GM18867 (cell line): ENCODE measurements around the gene OTUB2.

Experiments
- ATAC-seq: cut with Tn5 transposase; IDR thresholded peaks from one replicate; pipeline ENCODE4 v1.9.1; 2021; ENCODE audit warnings: mild to moderate bottlenecking, moderate library complexity; ENCODE audit not compliant: unreplicated experiment

The OTUB2 gene

DNA sequence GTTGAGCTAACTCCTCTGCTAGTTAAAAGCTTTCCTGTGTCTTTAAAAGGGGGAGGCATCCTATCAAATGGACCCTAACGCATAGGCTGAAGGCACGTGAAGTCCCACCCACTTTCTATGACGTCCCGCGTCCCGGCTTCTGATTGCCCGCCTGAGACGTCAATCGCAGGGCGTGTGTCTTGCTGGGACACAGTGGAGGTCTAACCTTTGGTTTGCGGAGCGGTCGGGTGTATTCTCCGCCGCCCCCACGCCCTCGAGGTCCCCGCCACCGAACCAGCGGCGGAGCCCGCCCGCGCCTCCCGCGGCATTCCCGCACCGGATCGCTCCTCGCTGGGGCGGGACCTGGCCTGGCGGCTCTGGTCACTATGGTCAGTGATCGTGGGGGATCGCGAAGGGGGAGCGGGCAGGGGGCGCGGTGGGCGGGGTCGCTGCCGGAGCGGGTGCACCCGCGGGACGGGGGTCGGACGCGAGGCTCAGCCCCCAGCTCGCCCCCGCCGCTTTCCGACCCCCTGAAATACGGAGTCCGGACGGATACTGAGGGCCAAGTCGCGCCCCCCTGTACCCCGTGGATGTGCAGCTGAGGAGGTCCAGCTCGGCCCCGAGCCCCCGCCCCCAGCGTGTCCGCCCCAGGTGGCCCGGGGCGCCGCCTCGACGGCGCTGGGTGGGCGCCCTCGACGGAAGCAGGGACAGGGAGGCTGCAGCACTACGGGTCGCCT lies at the start of gene OTUB2:
Gene OTUB2 (plus strand): TSS at position 168 of the 716 bp plus-strand sequence. CDS start 198 bp downstream, at position 366.
- ATAC-seq, result peak; percentile 99

DNA sequence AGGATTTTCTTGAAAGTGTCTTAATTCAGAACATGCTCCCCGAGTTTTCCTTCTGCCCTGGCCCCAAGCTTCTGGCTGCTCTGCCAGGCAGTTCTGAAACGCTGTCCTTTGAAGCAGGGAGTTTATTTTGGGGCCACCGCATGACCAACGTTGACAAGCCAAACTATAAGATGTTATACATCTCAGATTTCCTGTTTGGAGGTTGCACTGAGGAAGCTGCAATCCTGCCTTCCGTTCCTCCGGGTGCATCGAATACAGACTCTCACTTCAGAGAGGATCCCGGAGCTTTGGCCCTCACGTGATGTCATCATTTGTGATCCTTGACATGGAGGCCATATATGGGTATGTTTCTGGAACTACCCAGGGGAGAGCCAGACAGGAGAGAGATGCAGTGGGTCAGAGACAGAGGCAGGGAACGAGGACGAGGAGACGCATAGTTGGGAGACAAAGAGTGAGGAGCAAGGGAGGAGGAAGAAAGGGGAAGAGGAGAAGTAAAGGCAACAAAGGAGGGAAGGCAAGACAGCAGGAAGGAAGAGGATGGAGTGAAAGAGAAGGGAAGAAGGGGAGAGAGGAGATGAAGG lies 49.6 kb upstream of the OTUB2 start, which contains the start of gene ASB2:
Gene ASB2 (minus strand): TSS at position 94 of the 581 bp plus-strand sequence. CDS start 12,031 bp downstream, outside the sequence.
- peak; percentile 2 for ATAC-seq

DNA sequence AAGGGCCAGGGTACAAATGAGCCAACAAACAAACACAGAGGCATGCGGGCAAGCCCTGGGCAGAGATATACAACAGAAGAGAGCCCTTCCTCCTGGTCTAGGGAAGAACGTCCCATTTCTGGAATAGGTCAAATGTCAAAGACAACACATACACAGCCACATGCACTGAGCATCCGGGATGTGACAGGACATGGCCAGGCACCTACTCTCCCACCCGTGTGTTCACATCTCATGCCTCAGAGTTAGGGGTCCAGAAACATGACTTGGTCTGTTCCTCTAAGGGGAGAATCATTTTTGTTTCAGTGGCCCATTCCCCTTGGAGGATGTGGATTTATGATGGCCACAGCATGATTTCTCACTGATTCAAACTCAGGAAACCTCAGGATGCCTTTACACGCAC lies 49.0 kb upstream of the OTUB2 start:
- ATAC-seq, result no peak

DNA sequence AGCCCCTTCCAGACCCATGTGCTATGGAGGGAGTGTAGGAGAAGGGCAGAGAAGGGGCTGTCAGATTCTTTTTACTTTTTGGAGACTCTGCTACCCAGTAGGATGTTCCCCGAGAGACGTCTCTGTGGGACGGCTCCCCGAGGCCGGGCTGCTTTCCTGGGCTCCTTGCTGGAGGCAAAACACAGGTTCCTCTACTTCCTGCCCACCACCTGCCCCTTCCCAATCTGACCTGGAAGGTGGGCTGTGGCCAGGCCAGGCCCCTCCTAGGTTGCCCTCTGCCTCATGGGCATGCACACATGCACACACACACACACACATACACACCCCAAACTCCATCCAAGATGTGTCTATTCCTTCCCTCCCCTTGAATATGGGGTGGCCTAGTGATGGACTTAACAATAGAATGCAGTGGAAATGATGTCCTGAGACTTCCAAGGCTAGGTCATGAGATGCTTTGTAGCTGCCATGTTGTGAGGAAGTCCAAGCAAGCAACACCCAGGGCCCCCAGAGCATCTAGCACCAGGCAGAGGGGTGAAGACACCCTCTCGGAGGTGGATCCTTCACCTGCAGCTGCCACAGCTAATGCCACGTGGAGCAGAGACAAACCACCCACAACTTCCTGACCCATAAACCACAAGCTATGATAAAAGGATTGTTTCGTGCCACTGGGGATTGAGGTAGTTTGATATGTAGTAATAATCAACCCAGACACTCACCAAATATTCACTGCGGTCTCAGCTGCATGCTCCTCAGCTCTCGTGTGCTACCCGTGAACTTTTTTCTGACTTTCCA lies 48.2 kb upstream of the OTUB2 start:
- ATAC-seq, result peak; percentile 44

DNA sequence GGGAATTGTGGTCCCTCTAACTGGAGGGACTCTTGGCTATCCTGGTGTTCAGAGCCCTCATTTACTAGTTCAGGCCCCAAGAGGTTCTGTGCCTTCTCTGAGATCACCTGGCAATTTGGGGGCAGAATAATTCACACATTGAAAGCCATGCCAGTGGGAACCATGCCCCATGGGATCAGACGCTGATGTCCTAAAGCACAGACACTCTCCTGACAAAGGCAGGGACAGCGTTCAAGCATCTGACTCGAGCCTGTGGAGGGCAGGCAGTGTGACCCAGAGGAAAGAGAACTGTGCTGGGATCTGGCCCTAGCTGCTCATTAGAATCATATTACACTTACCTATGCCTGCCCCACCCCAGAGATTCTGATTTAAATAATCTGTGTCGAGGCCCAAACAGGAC lies 47.4 kb upstream of the OTUB2 start:
- no peak for ATAC-seq

DNA sequence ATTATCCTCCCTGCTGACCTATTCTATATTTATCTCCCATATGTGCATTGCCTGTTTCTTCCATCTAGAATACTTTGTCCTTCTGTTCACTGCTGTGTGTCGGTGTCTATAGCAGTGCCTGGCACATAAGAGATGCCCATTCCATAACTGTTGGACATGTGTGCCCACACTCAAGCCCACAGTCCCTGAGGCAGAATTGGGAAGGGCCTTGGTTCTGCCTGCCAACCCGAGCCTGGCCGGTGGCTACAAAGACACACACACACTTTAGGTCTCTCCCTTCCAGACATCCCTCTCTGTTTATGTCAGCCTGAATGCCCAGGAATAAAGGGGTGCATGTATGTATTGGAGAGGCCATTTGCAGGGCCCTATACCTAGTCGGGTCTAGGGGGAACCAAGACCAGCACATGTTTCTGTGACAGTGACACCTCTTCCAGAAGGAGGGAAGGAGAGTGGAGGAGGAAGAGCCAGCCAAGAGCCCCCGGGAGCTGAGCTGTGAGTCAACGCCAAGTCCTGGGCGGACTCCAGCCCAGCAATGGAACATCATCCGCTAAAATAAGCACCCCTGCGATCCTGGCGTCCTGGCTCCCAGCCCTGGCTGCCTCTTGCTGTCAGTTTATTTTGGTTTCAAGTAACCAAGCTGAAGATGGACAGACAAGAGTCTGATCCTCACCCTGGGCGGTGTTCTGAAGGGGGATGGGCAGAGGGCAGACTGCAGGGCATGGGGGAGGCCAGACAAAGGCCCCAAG lies 45.5 kb upstream of the OTUB2 start:
- no peak for ATAC-seq

DNA sequence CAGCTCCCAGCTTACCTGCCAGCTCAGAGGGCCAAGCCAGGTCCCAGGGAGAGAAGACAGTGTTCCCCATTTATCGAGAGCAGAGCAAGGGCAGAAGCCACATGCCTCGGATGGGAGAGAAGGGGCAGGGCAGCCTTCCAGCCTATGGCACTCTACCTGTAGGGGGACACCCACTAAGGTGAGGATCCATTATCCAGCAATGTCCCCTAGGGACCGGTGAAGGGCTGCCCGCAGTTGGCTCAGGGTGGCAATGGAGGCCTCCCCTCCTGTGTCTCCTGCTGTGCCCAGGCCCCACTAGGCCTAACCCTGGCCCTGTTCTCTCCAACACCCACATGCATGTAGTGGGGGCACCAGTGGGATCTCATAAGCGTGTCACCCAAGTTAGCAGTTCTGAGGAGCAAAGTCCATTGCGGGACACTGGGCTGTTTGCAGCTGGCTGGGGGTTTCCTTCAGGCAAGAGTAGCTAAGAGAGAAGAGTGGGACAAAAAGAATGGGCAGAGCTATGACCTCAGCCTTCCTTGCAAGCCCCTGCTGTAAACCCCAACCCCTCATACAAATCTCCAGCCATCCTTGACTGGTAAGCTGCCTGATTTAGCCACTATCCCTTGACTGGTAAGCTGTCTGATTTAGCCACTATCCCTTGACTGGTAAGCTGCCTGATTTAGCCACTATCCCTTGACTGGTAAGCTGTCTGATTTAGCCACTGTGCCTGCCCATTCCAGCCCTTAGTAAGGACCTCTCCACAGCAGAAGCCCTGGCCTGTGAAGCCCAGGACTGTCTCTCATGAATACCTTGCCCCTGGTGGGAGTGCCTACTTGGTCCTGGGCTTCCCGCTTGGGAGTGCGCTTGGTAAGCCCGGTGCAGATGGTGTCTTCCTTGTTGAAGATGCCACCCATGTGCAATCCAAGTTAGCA lies 44.6 kb upstream of the OTUB2 start:
- ATAC-seq, result no peak

DNA sequence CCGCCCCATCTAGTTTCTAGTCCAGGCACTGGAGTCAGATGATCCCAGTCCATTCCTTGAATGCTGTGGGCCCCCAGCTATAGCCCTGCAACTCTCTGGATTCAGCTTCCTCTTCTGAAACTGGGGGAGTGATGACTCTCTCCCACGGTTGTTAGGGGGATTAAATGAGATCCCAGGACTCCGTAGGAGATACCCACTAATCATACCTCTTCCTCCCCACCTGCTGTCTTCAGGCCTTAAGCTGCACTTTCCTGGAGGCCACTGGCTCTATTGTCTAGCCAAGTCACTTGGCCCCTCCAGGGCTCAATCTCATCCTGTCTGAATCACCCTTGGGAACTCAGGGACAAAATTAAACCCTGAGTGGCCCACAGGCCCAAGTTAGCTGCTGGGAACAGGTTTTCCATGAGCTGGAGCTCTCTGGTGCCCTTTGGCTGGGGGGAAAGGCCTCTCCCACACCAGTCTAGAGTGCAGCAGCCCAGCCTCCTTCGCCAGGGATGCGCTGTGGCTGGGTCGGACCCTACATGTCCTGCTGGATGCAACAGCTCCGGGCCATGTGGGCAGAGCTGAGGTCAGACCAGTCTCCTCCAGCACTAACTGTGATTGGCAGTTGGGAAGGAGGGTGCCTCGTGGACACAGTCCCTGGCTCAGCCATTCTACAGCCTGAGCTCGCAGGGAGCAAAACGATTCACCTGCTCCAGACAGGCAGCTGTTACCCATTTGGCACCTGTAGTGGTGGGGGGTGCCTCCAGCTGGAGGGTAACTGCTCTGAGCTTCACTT lies 43.7 kb upstream of the OTUB2 start:
- ATAC-seq, result no peak

DNA sequence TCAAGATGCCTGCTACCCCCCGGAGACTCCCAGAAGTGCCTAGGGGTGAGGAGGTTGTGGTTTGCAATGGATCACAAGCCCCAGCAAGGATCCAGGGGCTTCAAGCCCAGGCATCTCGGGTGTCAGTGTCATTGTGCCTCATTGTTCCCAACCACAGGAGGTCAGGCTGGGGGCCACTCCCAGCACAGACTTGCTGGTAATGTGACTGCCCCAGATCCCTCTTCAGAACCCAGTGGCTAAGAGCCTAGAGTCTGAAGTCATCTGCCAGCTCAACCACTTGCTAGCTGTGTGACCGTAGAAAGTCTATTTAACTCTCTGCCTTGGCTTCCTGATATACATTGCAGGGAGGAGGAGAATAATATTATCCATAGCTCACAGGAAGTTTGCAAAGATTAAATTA lies 42.1 kb upstream of the OTUB2 start:
- ATAC-seq, result no peak

DNA sequence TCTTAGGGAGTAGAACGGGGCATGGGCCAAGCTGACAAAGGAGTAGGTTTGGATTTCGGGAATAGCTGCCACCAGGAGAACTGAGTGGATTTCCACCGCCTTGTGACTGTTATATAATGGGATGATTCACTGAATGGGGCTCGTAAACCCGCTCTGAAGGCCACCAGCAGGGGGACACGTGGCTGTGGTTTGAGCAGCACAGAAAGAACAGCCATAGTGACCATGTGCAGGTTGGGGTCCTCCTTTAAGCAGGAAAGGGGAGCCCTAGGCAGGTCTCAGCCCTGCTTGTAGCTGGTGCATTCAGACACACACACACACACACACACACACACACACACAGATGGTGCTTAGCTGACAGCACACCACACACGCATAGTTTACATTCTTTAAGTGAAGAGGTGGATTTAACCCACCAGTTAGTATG lies 41.1 kb upstream of the OTUB2 start:
- ATAC-seq, result no peak

DNA sequence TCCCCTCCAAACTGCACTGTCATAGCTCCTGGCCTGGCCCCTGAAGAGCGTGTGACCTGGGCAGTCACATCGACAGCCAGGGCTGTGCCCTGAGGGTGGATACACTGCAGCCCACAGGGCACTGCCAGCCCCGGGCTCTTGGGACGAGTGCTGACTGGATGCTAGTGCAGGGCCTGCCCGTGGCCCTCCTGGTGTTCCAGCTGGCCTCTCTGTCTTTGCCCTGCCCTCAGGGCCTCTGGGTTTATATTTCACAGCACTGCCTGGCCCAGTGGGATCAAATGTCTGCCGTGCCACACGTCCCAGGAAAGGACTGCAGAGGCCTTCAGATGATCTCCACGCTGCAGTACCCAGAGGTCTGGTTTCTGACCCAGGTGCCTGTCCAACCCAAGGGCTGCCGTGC lies 39.2 kb upstream of the OTUB2 start:
- no peak for ATAC-seq

DNA sequence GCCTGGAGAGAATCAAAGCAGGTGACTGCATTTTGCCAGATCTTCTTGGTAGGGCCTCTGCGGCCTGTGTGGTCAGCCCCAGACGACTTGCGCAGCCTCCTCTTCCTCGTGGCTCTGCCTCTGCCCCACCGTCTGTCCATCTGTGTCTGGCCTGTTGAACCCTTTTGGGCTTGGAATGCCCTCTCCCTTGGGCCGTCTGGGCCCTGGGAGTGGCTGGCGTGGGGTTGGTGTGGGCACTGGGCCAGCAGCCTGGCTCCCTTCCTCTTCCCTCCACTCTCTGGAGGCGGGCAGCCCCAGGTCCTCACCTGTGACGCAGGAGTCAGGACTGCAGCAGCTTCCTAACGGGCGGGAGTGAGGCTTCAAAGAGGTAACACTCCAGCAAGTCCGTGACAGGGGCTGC lies 38.8 kb upstream of the OTUB2 start:
- no peak for ATAC-seq

DNA sequence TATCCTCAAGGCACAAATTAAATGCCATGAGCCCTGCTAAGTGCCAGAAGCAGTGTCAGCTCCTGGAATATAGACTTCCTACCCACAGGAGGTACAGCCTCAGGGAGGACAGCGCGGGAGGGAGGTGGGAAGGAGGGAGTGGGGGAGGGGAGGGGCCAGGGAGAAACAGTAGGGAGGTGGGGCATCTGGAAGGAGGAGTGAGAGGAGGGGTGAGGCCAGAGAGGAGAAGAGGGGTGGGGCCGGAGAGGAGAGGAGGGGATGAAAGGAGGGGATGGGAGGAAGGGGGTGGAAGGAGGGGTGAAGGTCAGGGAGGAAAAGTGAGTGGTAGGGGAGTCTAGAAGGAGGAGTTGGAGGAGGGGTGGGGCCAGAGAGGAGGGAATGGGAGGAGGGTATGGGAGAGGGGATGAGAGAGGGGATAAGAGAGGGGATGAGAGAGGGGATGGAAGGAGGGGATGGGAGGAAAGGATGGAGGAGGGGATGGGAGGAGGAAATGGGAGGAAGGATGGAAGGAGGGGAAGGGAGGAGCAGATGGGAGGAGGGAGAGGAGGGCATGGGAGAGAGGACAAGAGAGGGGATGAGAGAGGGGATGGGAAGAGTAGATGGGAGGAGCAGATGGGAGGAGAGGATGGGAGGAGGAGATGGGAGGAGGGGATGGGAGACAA lies 38.2 kb upstream of the OTUB2 start:
- ATAC-seq, result no peak

DNA sequence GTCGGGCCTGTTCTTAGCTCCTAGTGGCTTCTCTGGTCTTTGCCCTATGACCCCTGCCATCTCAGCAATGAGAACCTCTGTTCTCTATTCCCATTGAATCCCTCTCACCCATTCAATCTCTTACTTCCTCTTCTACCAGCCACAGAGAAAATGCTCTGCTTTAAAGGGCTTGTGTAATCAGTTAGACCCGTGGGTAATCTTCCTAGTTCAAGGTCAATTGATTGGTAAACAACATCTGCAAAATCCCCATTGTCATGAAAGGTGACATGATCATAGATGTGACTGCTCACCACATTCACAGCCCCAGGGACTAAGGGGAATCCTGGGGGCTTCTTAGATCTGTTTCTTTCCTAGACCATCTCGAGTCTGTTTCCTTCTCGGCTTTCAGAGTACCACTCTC lies 36.2 kb upstream of the OTUB2 start:
- no peak for ATAC-seq

DNA sequence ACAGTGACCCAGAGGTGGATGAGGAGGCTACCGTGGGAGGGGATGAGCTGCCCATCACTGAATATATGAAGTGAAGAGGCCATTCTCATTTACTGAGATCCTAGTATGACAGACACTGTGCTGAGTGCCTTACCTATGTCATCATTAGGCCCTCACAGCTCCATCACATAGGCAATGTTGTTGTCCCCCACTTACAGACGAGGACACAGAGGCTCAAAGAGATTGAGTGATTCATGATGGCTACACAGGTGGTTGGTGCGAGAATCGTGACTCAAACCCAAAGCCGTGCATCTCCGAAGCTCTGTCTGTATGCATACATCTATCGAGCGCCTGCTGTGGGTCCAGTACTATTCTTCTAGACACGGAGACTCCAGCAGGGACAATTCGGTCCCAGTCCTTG lies 34.9 kb upstream of the OTUB2 start:
- no peak for ATAC-seq

DNA sequence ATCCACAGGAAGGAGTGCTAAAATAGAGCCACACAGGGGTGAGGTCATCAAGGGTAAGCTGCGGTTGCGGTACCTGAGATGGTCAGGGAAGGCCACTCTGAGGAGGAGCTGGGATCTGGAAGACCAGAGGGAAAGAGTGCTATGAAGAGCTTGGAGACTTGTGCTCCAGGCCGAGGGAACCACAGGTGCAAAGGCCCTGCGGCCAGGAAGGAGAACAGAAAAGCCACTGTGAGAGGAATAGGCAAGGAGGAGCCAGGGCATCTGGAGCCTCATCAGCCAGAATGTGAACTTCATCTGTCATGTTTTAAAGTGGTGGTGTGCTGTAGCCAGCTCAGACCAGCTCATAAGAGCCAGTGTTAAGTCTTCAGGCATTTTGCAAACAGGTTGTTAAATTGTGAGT lies 34.5 kb upstream of the OTUB2 start:
- ATAC-seq, result no peak

DNA sequence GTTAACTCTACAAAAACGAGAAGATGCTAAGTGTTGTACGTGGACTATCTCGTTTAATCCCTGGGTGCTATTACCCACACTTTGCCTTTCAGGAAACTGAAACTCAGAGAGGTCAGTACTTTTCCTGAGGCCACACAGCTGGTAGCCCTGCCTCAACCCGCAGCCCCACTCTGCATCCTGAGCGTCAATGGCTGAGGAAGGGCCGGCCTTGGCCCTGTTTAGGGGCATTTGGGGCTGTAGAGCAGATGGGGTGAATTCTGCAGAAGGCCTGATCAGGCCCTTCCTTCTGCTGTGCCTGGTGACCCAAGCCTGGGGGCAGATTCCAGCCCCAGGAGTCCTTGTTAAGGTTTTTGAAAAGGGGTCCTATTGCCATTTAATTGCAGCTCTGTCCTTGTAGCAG lies 32.8 kb upstream of the OTUB2 start:
- no peak for ATAC-seq

DNA sequence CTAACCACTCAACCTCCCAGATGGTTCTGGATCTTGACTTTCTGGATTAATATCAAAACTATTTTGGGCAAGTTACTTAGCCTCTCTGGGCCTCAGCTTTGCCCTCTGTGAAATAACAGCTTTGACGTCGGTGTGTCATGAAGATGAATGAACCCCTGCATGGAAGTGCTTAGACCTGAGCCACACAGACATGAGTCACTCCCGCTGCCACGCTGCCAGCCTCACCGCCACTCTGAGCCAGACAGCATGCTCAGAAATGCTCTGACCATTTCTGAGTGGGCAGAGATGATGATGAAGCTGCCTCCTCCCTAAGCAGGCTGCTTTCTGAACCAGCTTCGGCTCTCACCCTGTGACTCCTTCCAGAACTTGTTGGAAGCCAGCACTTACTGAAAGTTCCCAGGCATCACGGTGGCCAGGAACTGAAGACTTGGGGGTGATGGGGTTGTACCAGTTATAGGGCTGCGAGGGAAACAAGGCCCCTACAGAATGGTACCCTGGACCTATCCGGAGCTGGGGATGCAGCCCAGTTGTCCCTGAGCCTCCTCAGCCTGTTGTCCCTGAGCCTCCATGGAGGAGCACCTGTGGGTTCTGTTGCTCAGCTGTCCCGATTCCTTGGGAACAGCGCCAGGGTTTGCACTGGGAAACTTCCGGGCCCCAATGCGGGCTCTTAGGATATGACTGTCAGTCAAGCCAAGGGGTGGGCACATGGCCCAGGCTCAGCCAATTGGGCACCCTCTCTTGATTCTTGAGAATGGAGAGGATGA lies 31.0 kb upstream of the OTUB2 start:
- ATAC-seq, result no peak
